Activated CD8-positive, alpha-beta memory T cell treated with anti-CD3 and anti-CD28 coated beads, Interleukin-2, amount 50 U/mL, for 24 hours (primary cell): ENCODE results near the gene EVX2.

Source experiments
- DNase-seq: peaks from one replicate; pipeline ENCODE4 v3.0.0-alpha.2; 2020; ENCODE audit errors: extremely low read depth

Gene EVX2

DNA sequence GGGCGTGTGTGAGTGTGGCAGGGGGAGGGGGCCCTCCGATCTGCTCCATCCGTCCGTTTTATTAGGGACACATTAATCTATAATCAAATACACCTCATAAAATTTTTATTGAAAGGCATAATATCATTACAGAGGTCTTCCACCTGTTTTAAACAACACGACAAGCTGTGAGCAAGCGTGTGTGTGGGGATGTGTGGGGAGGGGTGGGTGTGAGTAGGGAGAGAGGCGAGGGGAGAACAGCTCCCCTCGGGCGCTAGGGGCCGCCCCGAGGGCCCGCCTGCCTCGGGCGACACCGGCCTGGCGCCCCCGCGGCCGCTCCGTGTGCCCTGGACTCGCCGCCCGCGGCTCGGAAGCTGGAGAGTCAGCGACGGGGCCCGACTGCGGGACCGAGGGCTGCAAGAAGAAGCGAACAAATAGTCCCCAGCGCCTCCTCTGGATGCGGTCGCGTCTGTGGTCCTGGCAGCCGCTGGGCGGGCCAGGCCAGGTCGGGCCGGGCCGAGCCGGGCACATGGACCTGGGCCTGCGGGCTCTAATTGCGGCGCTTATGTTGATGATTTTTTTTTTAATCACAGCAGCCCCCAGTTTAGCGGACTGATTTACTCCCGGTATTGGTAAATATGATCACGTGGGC, 38.4 kb upstream of the EVX2 start:
- no peak for DNase-seq

- no peak for DNase-seq
Measured at GRCh38 chr2:176121190-176122051, 37.7 kb upstream of the EVX2 start.

DNA sequence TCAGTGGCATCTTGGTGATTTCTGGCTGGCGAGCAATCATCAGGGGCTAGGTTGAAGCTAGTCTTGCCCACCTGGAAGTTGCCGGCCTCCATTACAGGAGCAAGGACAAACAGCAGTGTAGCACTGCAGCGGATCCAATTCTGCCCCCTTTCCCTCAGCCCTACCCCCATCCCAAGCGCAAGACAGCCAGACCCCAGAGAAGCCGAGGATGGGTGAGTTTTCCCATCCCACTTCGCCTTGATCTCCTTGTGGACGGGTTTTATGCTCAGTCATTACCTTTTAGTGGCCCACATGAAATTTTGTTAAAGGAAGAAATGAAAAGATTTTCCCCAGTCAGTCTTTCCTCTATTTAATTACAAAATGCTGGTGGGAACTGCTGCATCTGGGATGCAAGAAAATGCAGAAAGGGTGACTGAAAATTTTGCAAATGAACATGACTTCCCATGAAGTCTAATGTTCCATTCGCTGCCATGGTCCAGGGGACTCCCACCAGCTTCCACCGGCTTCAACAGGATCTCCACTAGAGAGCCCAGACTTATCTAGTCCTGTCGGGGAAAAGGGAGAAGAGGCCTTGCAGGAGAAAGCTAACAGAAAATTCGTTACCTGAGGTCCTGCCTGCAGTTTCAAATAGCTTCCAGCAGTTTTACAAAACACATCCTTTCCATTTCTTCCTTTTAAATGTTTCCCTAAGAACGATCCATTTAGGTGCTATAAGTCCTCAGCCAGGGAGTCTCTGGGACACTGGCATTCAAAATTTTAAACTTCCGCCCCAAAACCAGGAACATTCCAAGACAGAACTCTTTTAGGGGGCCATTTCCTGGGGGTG, 36.8 kb upstream of the EVX2 start:
- DNase-seq: no peak

DNA sequence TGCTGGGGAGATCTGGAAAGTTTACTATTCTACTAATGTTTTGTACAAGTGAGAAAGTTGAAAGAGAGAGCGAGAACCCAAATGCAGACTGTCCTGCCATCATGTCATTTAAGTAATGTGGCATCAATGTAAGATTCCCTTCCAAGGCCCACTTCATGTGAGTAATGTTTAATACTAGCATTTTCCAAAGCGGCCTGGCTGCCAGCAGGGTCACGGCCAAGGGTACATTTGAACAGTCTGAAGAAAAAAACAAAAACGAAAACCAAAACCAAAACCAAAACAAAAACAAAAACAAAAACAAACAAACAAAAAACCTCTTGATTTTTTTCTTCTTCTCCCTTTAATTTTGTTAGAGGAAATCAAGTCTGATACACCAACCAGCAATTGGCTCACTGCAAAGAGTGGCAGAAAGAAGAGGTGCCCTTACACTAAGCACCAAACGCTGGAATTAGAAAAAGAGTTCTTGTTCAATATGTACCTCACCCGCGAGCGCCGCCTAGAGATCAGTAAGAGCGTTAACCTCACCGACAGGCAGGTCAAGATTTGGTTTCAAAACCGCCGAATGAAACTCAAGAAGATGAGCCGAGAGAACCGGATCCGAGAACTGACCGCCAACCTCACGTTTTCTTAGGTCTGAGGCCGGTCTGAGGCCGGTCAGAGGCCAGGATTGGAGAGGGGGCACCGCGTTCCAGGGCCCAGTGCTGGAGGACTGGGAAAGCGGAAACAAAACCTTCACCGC, 35.0 kb upstream of the EVX2 start:
- DNase-seq: no peak

- no peak for DNase-seq
Measured at GRCh38 chr2:176117823-176118371, 34.1 kb upstream of the EVX2 start.

GRCh38 chr2:176117162-176117822, 33.5 kb upstream of the EVX2 start:
- no peak for DNase-seq

DNA sequence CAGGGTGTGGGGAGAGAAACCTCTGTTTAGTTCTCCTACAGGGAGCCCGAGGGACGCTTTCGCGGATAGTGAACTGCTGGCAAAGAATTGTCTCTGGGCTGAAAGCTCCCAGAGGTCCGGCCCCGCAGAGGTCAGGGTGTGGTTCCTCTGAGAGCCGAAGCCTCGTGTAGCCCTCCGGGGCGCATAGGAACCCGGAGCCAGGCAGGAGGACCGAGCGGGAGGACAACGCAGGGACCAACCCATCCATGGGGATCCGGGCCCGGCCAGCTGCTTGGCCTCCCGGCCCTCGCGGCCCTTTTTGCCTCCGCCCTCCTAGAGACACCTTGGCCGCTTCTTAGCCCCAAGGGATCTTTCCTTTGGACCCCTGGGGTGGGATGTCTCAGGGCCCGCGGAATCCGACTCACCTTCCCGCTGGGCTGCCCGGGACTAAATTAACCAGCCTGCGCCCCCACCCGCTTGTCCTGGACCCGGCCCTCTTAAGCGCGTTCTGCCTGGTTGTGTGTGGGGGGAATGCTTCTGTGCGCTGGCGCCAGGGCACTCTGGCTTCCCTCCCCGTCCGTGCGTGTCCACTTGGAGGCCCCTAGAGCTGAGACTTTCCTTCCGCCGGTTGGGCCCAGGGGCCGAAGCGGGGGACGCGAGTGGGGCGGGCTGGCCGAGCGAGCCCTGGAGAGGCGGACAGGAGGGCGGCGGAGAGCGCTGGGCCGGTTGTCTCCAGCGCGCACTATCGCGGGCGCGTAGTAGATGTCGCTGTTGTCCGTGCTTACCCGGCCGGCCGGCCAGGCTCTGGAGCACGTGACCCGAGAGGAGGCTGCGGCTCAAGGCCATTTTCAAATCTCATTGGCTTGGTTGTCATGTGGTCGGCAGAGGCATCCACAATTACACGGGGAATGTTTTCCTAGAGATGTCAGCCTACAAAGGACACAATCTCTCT, 32.4 kb upstream of the EVX2 start, which contains the start of gene HOXD10:
TSS of gene HOXD10 (plus strand) at position 896 of the 931 bp plus-strand sequence. CDS start 56 bp downstream, outside the sequence.
- no peak for DNase-seq

GRCh38 chr2:176114930-176115625, 31.3 kb upstream of the EVX2 start:
- no peak for DNase-seq

DNA sequence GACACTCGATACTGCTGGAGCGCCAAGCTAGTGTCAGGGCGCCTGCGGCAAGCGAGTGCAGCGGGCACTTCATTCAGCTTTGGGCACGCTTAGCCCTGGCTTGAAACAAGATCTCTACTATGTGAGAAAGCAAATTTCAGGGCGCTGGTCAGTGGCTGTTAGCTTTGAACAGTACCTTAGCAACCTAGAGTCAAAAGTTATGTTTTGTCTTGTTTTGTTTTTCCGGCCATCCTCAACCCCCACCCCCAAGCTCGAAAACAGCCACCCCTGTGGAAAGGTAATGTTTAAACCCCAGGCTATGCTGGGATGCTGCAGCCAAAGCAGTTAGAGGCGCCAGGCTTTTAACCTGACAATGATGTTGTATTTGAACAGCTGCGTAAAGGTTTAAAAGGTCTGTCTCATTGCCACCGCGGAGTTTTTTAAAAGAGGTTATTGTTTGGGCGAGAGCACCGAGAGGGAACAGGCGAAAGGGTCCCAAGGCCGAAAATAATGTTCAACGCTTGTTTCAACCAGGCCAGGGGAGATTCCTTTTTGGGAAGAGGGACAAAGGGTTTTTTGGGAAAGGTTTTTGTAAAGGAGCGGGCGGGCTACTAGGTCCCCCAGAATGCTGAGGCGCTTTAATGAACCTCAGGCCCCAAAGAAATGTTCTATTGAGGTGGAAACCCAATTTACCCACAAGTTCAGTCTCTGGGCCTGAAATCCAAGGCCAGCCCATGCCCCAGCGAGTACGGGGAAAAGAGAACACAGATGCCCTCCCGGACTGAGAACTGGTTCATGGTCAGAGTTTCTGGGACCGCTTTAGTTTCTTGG, 30.6 kb upstream of the EVX2 start:
- DNase-seq: no peak

GRCh38 chr2:176112375-176113302, 28.9 kb upstream of the EVX2 start:
- no peak for DNase-seq

DNA sequence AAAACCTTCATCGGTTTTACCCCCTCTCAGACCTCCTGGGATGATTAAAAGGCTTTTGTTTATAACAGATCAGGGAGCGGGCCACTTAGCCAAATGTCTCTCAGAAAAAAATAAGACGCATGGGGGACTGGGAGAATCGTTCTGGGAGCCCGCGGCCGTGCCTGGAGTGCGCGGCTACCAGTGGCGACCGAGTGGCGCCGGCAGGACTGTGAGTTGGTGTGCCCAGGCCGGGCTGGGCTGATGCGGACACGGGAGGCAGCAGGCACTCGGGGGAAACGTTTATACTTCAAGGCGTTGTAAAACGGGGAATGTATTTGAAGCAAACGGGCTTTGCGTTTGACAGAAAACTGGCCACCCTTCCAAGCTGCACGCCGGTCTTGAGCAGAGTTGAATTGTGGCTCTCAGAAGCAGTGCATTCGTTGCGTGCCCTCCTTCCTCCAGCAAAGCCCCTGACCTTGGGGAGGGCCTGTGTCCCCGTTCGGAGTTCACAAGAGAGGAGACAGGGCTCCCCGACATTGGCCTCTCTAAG, 28.1 kb upstream of the EVX2 start:
- DNase-seq: no peak

DNA sequence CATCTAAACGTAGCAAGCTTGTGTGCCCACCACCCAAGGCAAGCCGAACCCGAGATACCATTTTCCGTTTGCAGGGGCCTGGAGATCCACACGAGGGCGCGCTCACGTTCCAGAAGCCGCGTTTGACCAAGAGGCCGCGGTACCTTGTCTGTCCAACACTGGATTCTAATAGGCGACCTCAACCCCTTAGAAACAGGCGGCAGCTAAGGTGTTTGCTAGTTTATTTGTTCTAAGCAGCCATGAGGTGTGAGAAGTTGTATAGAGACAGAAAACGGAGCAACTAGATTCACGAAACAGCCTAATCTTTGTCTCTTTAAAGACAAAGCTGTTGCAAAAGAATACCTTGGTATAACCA, 27.5 kb upstream of the EVX2 start:
- no peak for DNase-seq

DNA sequence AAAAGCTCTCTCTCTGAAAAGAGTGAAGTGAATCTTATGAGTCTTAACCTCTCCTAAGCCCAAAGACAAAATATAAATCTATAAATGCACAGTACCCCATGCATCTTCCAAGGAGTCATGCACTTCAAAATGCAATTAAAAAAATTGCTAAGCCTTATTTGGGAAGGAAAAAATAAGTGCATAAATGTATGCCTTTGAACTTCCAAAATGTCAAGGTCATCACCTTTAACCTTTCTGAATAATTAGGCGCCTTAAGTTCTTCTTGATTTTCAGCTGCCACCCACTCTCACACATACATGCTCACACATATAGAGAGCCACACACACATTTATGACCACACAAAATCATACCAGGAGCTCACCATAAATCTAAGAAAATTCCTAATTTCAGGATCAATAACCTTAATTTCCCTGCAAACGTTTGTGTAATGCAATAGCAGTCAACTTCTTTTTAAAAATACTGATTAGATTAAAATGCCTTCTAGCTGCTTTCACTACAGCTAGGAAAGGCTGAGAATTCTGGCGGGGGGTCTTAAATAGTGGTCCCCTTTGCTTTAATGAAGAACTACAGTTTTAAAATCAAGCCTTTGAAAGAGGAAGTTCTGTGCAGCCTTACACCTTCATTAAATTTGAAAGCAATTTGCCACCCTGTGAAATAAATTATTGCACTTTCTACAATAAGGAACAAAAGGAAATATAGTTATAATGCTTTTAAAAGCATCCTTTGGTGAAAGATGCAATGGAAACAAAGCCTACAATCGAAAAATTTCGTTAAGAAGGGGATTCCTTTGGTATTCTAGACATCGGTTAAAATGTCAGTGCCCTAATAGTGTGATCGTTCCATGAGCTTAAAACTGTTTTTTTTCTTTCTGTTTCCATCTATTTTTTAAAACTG, 26.9 kb upstream of the EVX2 start:
- DNase-seq: no peak

DNA sequence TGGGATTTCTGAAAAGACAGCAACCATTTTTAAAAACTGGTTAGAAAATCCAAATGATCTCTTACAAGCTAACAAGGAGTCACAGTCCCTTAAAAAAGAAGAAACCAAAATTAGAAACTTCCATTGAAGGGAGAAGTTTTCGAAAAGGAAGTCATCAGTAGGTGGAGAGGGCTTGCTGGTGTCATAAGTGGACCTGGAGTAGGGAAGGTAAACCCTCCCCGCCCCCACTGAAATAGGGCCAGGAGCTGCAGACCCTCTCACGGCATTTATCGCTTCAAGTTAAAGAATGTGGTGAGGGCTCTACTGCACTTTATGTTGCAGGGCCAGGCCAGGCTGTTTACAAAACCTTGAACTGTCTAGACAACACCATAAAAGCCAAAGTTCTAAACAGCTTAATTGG, 26.2 kb upstream of the EVX2 start:
- no peak for DNase-seq

- DNase-seq: no peak
Measured at GRCh38 chr2:176109192-176109901, 25.6 kb upstream of the EVX2 start.
